Measurements from ENCODE around the gene ZDHHC4.

ZDHHC4 gene

DNA sequence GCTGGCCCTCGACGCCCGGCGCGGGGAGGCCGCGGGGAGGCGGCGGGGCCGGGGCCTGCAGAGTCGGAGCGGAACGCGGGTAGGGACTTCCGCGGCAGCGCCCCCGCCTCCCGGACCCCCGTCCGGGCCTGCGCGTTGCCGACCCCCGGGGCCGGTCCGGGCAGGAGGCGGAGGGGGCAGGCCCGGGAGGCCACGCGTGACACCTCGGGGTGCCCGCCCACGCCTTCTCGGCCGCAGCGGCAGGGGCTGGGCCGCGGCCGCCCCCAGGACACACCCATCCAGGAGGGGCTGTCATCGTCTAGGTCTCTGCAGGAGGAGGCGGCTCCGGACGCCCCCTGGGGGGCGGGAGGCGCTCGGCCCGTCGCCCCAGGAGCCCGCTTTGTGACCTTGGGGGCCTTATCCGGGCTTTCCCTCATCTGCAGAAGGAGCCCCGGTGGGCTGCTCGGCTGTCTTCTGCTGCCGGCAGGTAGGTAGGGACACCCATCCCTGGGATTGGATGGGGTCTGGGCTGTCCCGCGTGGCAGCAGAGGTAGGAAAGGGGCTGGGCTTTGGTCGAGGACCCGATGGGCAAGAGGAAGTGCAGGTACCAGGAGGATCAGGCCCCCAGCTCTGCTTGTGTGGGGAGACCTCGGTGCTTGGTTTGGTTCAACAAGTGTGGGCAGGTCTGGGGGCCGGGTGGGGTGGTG lies 60.4 kb downstream of the ZDHHC4 start:
- DNase-seq: no peak

Data from GOT3 (cell line).